A172 (cell line): ENCODE data around the gene SGCB. TPM values are rescaled to one million over a fixed set of nuclear protein-coding genes. Genes with fewer than 3 reads are reported as not detected.

Experiments
- DNase-seq: peaks from one replicate; pipeline ENCODE4 v3.0.0-alpha.2; 2015; ENCODE audit warnings: low spot score
- total RNA-seq: library from RNA; depleted of rRNA; stranded (reverse); fragments of >200 nt; shearing (Covaris generic); gene quantifications from 2 replicates; pipeline ENCODE4 v1.2.3, GENCODE V29; 2014; rRNA removed

Gene SGCB
- total RNA-seq, 1 experiment from 2014 or later: 20.5 TPM

DNA sequence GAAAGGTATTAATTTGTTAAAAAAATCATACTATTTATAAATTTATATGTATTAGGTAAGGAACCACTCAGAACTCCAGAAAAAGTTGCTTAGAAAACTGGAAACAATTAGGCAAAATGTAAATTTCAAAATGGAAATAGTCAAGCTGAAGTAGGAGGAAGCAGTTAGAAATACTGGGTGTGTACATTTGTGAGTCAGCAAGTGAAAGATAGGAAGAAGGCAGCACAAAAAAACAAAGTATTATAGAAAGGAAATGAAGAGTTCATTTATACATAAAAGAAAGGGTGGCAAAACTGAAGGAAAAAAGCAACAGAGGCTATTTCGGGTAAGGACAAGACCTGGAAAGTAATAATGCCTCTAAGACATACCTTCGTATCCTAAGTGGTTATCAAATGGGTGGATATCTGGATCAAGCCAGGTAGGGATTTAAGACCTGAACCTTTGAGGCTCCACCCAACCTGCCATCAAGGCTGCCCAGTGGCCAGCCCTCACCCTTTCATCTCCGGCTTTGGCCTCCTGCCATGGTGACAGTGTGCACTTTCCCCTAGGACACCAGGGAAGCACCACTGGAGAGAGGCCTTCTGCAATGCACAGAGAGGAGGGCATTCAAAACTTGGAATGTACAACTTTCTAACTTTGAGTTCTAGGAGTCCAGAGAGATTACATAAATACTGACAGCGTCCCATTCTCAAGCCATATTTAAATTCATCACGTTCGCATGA, 18.0 kb downstream of the SGCB start, which contains the start of gene LRRC66:
Gene LRRC66, minus strand, starts transcription at position 428 of the 722 bp plus-strand sequence. CDS start 2,750 bp downstream, outside the sequence.
- DNase-seq: peak; percentile 9

GRCh38 chr4:52017814-52018213, 20.3 kb downstream of the SGCB start:
- DNase-seq: no peak

- no peak for DNase-seq
Measured at GRCh38 chr4:52016981-52017380, 21.1 kb downstream of the SGCB start.

DNA sequence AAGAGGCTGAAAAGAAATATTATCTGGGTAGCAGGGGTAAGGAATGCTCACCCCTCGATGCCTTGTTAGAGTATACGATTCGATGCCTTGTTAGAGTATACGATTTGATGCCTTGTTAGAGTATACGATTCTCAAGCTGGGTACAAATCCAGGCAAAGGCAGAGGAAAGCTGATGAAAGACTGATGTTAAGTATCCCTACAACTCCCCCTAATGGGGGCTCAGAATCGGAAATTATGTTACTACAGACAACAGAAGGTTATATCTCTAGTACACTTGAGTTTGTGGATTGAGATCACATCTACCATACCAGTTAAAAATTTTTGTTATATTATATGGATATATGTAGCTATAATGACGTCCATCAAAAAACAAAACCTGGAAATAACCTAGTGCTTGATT, 22.7 kb downstream of the SGCB start:
- DNase-seq: peak; percentile 10

GRCh38 chr4:52014903-52015302, 23.2 kb downstream of the SGCB start:
- no peak for DNase-seq

DNA sequence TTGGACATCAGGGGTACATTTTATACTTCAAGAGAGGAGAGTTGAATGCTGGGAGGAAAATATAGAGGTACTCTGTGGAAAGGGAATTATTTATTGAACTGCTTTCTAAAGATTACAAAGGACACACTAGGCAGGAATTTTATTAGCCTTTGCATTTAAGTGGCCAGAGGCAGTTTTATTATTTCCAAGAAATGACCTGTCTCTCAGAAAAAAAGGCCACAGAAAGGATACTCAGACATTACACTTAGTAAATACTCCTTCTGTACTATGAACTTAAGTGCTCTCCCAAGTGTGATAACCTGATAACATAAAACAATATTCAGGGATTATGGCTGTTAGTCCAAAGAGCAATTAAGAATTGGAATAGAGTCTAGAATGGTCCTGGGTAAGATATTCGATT, 25.4 kb downstream of the SGCB start:
- no peak for DNase-seq

DNA sequence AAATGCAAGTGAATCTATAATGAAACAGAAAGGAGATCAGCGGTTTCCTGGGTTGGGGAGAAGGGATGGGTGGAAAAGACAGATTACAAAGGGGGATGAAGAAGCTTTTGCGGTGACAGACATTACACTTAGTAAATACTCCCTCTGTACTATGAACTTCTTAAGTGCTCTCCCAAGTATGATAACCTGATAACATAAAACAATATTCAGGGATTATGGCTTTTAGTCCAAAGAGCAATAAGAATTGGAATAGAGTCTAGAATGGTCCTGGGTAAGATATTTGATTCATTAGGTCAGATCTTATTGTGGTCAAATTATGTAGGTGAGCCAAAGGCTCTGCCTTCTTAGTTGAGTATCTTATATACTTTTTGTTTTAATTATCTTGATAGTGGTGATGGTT, 27.1 kb downstream of the SGCB start:
- DNase-seq: peak; percentile 2

DNA sequence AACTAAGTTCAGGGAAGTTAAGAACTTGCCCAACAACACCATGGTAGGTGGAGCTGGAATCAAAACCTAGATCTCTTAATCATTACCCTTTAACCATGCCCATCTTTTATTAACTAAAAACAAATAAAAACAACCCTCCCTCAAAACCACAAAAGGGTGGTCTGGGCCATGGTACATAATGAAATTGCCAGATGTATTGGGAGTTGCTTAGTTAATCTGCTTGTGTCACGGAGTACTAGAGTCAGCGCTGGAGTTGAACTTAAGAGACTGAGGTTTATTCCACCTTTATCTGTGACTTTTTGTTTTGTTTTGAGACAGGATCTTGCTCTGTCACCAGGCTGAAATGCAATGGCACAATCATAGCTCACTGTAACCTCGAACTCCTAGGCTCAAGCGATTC, 31.2 kb downstream of the SGCB start:
- DNase-seq: no peak

DNA sequence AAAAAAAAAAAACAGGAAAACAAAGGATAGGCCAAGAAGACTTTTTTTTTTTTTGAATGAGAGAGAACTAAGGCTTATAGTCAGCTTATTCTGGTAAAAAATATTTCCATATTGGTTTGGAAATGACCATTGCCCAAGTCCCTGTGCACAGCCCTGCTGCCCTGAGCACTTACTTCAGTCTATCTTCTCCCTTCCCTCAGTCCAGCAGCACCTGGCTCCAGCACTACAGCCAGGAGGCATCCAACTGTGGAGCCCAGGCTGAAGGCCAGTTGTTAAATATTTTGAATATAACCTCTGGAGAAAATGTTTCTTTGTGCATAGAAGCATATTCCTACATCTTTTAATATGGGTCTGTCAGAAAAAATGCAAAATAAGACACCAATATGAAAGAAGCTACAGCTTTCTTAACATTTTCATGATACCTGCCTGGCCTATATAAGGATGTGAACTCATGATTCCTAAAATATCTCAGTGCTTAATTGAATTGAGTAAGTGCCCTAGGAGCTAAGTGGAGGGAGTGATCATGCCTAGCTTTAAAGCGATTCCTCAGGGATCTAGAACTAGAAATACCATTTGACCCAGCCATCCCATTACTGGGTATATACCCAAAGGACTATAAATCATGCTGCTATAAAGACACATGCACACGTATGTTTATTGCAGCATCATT, 32.4 kb downstream of the SGCB start:
- DNase-seq: no peak

GRCh38 chr4:52004414-52004813, 33.7 kb downstream of the SGCB start:
- no peak for DNase-seq

GRCh38 chr4:52001616-52002015, 36.5 kb downstream of the SGCB start:
- DNase-seq: no peak

- DNase-seq: no peak
Measured at GRCh38 chr4:51999250-51999649, 38.8 kb downstream of the SGCB start.

DNA sequence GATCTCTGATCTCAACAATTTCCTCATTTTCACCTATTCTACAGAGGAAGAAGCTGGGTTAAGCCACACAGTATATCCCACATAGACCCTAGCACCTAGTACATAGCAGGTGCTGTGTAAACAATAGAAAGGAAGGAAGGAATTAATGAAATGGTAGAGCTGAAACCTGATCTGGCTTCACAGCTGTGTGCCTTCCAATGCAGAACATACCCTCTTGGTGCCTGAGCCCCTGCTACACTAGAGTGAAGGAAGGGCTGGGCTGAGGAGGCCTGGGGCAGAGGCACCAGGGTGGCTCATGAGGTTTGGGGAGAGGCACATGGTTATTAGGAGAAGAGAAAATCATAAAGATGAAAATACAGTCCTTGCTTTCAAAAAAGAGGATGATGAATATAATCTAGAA, 39.3 kb downstream of the SGCB start:
- DNase-seq: no peak

GRCh38 chr4:51997647-51998046, 40.5 kb downstream of the SGCB start:
- no peak for DNase-seq

GRCh38 chr4:51995647-51996220, 42.4 kb downstream of the SGCB start:
- no peak for DNase-seq

Other genes starting within 250 kb of the SGCB start
- gene DCUN1D4, start 195.1 kb downstream of the SGCB start, total RNA-seq: 33.6 and 51.4 TPM in 2 replicates
- 0.24 TPM in 1 of 2 replicates, not detected in the other for gene LRRC66, start 17.9 kb downstream of the SGCB start, total RNA-seq
- gene SPATA18, start 13.0 kb upstream of the SGCB start, total RNA-seq: not detected in 2 replicates